GM18519 (cell line): ENCODE results near the gene TMBIM6.
"Not testable (repeated sequence)": the region's sequence is repeated elsewhere in the genome, so short reads cannot be mapped to it uniquely, and the experiment has no call there.

Experiments used
- ATAC-seq: cut with Tn5 transposase; IDR thresholded peaks from one replicate; pipeline ENCODE4 v1.9.1; 2021; ENCODE audit warnings: mild to moderate bottlenecking, moderate library complexity; ENCODE audit not compliant: unreplicated experiment, low FRiP score

Gene TMBIM6

GRCh38 chr12:49721355-49721754, 20.0 kb upstream of the TMBIM6 start:
- not testable (repeated sequence) for ATAC-seq

DNA sequence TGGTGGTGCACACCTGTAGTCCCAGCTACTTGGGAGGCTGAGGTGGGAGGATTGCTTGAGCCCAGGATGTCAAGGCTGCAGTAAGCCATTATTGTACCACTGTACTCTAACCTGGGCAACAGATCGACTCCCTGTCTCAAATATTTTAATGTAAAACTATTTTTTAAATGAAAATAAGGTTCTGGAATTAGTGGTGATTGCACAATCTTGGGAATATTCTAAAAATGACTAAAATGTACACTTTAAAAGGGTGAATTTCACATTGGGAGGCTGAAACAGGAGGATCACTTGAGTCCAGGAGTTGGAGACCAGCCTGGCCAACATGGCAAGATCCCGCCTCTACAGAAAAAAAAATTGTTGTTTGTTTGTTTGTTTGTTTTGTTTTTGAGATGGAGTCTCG, 12.9 kb upstream of the TMBIM6 start:
- ATAC-seq: no peak

- ATAC-seq: no peak
Observed at GRCh38 chr12:49730050-49730449, 11.3 kb upstream of the TMBIM6 start.

- no peak for ATAC-seq
Observed at GRCh38 chr12:49730568-49731101, 10.7 kb upstream of the TMBIM6 start.

DNA sequence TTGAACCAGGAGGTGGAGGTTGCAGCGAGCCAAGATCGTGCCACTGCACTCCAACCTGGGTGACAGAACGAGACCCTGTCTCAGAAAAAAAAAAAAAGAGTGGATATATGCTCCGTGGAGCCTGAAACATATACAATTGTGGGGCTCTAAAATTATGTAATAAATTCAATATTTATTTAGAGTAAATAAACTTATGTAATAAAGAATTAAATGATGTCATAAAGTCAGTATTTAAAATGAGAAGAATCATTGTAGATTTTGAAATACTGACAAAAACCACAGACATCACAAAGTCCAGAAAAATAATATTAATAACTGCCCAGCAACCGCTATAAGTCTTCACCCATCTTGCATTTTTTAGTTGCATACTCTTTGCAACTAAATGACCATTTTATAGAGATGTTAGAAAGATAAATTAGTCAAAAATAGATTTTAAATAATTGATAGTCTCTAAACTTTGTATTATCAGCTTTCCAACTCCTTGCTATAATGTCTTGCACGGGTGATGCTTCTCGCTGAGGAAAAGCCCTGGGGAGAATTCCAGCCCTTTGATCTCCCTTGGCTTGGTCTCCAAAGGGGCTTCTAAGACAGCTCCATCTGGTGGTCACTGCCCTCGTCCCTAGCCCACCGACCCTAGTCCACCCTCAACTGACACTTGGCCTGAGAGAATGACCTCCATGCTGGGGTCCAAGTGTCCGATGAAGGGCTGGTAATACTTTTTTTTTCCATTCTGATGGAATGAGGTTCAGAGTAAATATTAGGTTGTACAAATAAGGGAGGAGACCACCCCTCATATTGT, 7.9 kb upstream of the TMBIM6 start:
- ATAC-seq: no peak

GRCh38 chr12:49734900-49735299, 6.5 kb upstream of the TMBIM6 start:
- not testable (repeated sequence) for ATAC-seq

- ATAC-seq: not testable (repeated sequence)
Observed at GRCh38 chr12:49738721-49739120, 2.6 kb upstream of the TMBIM6 start.

DNA sequence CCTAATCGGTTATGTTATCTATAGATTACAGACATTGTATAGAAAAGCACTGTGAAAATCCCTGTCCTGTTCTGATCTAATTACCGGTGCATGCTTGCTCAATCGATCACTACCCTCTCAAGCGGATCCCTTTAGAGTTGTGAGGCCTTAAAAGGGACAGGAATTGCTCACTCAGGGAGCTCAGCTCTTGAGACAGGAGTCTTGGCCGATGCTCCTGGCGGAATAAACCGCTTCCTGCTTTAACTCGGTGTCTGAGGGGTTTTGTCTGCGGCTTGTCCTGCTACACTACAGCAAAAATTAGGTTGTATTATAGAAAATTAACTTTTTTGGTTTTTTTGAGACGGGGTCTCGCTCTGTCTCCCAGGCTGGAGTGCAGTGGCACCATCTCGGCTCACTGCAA, 1.1 kb upstream of the TMBIM6 start:
- ATAC-seq: not testable (repeated sequence)

GRCh38 chr12:49741882-49742620, 694 bp downstream of the TMBIM6 start:
- peak; percentile 32 for ATAC-seq

DNA sequence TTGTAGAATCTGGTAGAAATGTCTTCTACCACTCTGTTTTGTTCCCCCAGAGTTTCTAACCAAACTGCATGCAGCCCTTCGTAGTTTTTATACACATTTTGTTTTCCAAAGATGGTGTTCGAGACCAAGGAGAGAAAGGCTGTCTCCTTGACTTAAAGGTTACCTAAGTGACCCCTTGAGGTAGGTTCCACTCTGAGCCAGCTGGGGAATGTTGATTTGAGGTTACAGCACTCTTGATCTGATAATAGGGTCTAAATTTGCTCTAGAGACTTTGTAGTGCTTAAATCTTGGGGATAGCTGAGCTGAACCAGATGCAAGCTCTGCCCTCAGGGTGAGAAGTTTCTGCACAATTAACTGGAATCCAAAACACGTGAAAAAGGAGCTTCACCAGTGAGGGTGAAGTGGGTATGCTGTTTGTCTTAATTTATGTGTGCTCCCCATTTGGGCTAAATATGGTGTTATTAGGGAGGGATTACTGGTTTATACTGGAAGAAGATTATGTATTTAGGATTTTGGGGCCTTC, 3.1 kb downstream of the TMBIM6 start:
- ATAC-seq: no peak

GRCh38 chr12:49748306-49748705, 6.9 kb downstream of the TMBIM6 start:
- ATAC-seq: no peak

- ATAC-seq: no peak
Observed at GRCh38 chr12:49748800-49749199, 7.4 kb downstream of the TMBIM6 start.

- ATAC-seq: peak; percentile 42
Observed at GRCh38 chr12:49750027-49750995, 9.0 kb downstream of the TMBIM6 start.

- ATAC-seq: no peak
Observed at GRCh38 chr12:49750996-49751393, 9.6 kb downstream of the TMBIM6 start.

- ATAC-seq: no peak
Observed at GRCh38 chr12:49761677-49762467, 20.5 kb downstream of the TMBIM6 start.

- ATAC-seq: no peak
Observed at GRCh38 chr12:49762468-49762847, 21.1 kb downstream of the TMBIM6 start.

DNA sequence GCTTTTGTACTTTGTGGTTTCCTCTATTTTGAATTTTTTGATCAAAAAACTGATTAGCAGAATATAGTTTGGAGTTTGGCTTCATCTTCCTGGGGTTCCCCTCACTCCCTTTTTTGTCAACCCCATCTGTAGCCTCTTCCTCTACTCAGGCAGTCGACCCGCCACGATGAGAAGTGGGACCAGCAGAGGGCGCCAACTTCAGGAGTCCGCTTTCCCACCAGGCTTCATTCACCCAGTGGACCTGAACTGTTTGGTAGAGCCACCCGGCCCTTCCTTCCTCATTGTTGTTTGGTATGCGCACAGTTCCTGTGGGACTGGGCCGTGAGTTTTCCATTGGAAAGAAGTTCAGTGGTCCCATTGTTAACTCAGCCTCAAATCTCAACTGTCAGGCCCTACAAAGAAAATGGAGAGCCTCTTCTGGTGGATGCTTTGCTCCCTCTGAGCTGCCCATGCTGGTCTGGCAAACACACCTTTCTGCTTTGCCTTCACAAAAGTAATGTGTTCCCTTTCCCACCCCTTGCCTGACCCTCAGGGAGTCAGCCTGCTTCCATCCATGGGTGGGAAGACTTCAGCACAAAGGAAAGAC, 21.7 kb downstream of the TMBIM6 start:
- ATAC-seq: no peak

- ATAC-seq: no peak
Observed at GRCh38 chr12:49764126-49764525, 22.8 kb downstream of the TMBIM6 start.

GRCh38 chr12:49766115-49766455, 24.7 kb downstream of the TMBIM6 start:
- no peak for ATAC-seq
